Left lobe of liver (tissue), 2 donors: Measurements from ENCODE around the gene SCGB3A1. TPM values are rescaled to one million over a fixed set of nuclear protein-coding genes. Genes with fewer than 3 reads are reported as not detected.
A peak's percentile ranks its signal among the peaks of the same experiment; 100 is the strongest.

ENCODE experiments used
- ATAC-seq: fragments of 200-7000 bp; cut with Tn5 transposase; one replicate; pipeline ENCODE4 v1.9.1; 2020; ENCODE audit warnings: mild to moderate bottlenecking, moderate library complexity
- DNase-seq: peaks from one replicate; pipeline ENCODE4 v3.0.0-alpha.2; 2020; ENCODE audit warnings: low spot score
- total RNA-seq: library from RNA; stranded (reverse); gene quantifications from one replicate; pipeline ENCODE4 v1.2.1, GENCODE V29; 2021
- donor health status: DM: no; HTN: no; CAD: no; lungs with moderate emphysema.
- donor health status: DM: no; HTN: yes; CAD: no.

Gene SCGB3A1
- total RNA-seq, 1 donor from 2014 or later: 0.93 TPM

DNA sequence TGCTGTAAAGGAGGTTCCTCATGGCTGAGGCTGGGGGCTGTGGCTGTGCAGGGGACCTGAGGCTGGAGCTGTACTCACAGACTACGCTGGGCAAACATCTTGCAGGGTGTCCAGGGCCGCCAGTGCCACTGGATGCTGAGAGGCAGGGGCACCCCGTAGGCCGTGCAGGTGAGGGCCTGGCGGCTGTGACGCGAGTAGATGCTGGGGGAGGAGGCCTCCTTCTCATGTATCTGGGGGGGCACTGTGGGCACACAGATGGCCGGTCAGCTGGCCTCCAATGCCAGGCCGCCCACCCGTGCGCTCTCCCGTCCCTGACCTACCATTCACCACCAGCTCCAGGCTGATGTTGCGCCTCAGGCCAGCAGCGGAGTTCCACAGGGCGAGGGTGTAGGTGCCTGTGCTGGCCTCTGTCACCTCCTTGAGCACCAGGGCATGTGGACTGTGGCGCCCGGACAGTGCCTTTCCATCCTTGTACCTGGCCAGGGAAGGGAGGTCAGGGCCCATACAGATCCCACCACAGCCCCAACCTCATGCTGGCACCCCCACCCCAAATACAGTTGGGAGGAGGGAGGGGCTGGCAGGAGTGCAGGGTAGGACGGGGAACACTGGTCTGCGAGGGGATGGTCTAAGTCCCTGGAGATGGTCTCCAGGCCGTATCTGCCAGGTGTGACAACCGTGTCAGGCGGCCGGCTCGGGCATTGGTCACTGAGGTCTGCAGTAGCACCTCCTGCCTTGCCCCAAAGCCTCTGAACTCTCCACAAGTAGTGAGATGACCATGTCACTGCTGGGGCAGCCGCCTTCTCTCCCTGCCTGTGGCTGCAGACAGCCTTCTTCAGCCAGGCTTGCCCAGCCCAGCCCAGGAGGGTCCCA, 34.7 kb upstream of the SCGB3A1 start:
- DNase-seq: no peak
- ATAC-seq: no peak

DNA sequence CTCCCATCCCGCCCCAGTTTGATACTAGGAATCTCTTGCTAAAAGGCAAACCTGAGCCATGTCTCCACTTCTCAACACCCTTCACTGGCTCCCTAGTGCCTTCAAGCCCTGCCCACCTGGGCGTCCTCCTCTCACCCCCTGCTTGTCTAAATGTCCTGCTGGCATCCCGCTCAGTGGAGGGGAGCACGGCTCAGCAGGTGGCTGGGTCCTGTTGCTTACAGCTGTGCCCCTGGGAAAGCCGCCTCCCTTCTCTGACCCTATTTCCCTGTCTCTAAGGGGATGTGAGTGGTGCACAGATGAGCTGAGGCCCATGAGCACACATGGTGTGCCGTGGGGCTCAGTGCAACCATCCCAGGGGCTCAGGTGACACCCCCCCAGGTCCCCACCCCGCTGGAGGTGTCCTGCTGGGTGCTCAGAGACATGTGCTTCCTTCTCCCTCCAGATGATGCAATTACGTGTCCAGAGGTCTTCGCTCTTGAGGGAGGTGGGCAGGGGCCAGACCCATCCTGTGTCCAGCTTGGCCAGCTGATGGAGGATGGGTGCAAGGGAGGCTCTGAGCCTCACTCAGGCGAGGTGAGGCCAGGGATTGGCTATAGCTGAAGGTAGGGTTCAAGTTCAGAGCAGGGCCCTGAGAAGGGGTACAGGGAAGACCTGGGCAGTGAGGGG, 34.0 kb upstream of the SCGB3A1 start:
- ATAC-seq (no peak), DNase-seq (no peak)

DNA sequence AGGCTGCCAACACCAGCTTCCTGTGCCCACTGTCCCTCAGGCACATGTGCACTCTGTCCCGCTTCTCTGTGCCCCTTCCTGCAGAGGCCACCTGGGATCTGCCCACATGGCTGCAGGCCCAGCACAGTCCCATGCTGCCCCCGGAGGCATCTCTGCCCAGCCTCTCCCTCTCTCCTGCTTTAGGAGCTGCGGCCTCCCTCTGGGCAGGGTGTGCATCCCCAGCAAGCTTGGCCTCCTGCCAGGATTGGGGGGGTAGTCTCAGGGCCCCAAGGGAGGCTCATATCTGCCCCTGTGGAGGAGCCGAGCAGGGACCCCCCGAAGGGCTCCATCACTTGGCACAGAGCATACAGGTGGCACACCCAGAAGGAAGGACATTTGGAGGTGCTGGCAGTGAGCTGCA, 33.3 kb upstream of the SCGB3A1 start:
- ATAC-seq (no peak), DNase-seq (no peak)

DNA sequence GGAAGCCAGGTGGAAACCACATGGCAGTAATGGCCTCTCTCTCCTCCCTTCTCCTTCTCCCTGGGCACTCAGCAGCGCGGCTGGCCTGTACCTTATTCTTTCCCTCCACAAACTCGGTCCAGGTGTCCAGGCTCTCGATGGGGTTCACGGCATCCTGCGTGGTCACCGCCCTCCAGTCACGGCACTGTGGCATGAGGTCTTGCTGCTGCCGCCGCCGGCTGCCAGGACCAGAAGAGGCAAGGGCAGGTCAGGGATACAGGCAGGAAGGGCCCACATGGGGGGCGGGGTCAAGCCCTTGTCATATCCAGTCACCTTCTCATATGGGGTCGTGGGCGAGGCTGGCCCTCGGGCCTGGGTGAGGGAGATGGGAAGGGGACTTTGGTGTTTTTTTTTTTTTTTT, 32.5 kb upstream of the SCGB3A1 start:
- DNase-seq: no peak

DNA sequence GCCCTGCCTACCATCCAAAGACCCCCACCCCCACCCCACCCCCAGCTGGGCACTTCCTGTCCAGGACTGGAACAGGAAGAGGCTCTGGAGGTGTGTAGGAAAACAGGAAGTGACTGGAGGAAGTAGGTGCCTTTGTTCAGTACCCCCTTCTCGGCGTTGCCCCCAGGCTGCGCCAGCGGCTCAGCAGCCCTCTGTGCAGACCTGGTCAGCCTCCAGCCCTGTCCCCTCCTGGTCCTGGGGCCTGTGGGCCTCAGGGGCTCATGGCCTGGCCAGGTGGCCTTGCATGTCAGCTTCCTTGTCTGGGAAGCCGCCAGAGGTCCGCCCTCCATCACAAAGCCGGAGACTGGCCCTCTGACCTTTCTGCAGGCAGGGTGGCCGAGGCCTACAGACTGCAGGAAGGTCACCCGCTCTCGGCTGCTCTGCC, 32.1 kb upstream of the SCGB3A1 start:
- no peak for DNase-seq
- peak; percentile 10 for ATAC-seq

More for the DNA sequence above, 32.5 kb upstream of the SCGB3A1 start:
- no peak for ATAC-seq

DNA sequence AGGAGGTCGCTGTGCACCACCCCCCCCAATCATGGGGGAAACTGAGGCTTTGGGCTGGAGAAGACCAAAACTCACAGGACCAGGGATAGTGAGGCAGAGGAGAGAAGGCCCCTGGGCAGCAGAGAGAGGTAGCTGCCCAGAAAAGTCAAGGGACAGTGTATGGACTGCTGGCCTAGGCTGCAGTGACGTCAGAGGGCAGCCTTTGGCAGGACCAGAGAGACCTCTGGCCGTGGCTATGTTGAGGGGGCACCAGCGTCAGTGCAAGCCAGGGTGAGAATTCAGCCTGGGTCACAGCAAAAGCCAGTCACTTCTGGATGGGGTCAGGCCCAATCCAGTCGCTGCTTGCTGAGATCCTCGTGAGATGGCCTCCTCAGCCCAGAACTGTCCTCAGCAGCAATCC, 31.6 kb upstream of the SCGB3A1 start:
- DNase-seq: no peak
- no peak for ATAC-seq

DNA sequence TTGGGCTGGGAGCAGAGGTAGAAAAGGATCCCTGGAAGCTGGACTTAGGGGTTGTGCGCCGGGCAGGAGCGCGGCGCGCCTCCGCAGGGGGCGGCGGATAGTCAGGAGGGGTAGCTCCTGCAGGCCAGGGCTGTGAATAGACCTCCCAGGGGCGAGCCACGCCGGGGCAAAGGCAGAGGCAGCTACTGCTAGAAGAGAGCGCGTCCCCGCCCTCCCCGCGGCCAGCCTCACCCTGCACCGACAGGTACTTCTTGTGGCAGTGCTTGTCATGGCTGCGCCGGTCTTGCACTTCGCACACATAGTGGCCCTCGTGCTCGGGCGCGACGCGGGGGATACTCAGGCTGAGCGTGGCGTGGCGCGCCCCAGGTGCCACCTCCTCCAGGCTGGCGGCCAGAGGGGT, 30.0 kb upstream of the SCGB3A1 start:
- DNase-seq (no peak), ATAC-seq (no peak)

DNA sequence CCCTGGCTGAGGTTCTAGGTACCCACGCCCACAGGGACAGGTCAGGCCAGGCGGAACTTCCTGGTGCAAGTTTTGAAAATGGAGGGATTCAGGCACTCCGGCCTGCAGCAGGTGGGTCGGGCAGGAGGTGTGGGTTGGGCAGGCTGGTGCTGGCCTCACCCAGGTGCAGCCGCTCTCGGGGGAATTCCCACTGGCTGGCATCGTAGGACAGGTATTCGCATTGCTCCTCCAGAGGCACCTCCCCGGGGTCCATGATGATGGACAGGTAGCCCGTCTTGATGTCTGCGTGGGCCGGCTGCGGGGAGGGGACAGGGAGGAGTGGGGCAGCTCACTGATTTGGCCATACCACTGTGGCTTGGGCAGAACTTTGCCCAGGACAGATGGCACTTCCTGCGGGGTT, 28.7 kb upstream of the SCGB3A1 start:
- ATAC-seq (no peak), DNase-seq (no peak)

DNA sequence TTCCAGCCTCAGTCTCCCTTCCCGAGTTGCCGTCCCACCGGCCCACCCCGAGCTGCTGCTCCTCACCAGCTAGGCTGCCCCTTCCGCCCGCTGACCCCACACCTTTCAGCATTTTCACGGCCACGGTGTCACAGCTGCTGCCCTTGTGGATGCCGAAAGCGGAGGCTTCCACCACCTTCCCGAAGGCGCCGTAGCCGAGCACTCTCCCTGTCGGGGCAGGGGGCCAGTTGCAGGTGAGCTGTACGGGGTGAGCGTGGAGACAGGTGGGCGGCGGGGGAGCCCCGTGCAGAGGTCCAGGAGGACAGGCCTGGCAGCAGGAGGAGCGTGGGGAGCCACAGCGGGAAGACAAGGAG, 28.2 kb upstream of the SCGB3A1 start:
- ATAC-seq: no peak
- DNase-seq: no peak

DNA sequence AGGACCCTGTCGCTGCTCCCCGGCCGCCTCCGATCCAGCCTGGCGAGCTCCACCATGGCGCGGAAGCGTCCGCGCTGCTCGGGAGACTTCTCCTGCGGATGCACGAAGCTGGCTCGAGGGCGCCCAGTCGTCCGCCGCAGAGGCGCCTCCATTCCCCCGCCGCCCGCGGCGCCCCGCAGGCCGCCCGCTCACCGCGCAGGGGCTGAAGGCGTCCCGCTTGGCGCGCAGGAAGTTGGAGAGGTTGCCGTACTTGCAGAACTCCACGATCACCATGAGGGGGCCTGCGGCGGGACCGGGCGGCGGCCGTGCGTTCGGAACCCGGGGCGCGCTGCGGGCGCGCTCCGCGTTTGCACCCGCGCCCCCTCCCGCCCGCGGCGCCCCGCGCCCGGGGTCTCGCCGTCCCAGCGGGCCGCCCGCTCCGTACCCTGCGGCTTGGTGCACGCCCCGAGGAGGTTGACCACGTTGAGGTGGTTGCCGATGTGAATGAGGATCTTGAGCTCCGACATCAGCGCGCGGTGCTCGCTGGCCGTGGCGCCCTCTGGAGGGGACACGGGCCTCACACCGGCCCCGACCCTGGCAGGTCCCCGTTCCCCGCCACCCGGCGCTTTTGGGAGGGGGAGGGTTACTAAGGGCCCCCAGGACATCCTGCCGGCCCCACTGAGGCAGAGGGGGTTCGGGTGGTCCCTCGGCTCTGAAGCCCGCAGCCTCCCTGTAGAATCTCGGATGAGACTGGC, 27.7 kb upstream of the SCGB3A1 start:
- no peak for ATAC-seq
- DNase-seq: no peak

DNA sequence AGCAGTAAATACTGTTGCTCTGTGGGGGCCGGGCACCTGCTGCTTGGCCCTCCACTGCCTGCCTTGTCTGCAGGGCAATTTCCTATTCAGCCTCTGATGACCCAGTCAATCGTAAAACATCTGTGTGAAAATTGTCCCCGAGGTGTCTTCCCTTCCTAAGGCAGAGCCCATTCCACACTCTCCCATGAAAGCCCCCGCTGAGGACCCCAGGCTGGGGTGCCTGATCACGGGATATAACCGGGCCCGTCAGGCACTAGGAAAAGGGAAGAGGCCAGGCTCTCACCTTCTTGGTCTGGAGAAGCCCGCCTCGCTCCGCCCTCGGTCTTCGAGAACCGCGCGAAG, 27.2 kb upstream of the SCGB3A1 start:
- no peak for ATAC-seq
- no peak for DNase-seq

DNA sequence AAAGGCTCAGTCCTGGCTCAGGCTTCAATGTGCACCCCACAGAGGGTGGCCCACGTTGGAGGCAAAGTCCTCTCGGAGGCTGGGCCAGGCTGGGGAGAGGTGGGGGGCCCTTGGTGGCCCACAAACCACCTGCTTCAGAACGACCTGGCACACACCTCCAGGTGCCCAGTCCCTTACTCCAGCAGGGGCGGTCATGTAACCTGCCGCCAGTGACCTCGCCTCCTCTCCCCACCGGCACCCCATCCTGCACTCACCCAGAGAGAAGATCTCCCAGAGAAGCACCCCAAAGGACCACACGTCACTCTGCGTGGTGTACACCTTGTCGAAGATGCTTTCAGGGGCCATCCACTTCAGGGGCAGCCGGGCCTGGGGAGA, 22.5 kb upstream of the SCGB3A1 start:
- DNase-seq (no peak), ATAC-seq (no peak)

DNA sequence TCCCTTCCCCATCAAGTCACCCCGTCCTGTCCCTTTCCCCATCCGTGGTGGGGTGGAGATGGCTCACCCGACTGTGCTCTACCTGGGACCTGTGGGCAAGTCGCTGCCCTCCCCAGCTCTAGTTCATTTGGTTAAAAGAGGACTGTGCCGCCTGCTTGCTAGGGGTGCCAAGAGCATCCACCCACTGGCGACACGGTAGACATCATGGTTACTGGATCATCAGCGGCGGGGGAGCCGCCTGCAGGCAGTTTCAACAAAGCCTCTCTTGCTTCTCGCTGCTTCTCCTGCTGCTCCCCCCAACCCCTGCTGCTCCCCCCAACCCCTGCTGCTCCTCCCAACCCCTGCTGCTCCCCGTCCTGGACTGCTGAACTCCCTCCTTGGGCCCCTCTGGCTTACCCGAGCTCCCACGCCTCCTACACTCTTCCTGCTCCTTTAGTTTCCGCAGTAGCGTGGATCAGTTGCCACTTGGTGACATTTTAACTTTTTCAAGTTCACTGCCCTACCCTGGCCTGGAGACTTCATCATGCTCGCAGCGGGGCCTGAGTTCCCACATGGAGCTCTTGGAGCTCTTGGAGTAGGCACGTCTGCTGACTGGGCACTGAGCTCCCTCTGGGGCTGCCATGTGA, 22.0 kb upstream of the SCGB3A1 start:
- no peak for ATAC-seq

DNA sequence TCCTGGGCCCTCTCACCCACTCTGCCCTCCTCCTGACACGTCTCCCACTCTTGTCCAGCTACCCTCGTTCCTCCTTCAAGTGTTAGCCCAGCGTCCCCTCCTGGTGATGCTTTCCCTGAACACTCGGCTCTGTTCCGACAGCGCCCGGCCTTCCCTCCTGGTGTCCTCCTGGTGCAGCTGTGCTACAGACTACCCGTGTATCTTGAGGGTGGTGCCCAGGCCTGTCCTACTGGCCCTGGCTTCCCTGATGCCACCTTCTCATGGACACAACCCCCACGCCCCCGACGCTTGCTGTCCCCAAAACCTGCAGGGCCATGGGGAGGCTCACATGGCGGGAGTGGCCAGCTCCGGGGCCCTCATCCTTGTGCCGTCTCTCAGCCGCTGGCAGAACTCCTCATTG, 21.4 kb upstream of the SCGB3A1 start:
- no peak for DNase-seq
- ATAC-seq: no peak

More for the DNA sequence above, 22.0 kb upstream of the SCGB3A1 start:
- no peak for DNase-seq

DNA sequence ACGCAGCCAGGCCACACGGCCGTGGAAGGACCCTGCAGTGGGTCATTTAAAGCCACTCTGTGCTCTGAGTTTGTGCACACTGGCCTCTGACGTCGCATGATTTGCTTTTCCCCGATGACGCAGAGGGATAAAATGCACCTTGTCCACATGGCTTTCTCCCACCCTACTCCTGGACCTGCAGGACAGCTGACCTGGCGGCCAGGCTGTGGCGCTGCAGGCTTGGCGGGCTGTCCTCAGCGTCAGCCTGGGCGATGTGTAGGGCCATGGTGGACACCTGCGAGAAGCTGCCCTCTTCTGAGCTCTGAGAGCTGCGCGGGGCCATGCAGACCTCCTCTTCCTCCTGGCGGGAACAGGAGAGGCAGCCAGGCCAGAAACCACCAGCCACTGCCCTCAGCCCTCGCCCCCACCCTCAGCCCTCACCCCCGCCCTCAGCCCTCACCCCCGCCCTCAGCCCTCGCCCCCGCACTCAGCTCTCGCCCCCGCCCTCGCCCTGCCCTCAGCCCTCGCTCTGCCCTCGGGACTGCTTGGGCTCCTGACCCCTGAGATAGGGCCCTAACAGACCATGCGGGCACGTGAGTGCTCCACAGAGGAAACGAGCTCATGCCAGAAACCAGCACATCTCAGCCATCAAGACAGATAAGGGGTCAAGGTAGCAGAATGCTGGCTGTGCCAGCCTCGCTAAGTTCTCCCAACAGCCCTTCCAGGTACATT, 20.0 kb upstream of the SCGB3A1 start:
- ATAC-seq (peak; percentile 9), DNase-seq (no peak)

DNA sequence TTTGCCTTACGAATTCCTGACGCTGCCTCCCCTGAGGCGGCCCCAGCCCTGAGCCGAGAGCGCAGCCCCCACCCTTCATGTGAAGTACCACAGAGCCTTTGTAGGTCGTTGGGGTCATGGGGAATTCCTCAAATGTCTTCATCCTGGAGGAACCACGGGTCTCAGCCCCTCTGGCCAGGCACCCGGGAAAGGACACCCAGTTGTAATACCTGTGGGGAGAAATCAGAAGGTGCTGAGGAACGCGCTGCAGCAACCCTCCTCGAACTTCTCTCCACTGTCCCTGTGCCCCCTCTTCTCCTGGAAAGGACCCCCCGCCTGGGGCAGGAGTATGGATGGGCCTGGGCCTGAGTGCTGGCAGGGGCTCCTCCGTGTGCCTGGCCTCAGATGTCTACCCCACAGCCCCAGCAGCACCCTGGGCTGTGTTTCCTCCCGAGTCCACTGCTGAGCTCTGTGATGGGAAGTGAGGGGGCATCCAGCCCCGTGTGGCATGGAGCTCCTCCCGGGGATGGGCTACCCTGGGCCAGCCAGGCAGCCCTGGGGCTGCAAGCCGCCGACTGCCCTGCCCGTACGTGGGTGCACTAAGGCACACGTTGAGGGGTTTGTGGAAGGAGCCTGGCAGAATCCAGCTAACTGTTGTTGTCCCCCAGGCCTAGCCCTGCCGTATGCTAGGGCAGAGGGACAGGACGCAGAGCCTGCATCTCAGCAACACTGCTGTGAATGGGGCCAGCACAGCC, 18.7 kb upstream of the SCGB3A1 start:
- DNase-seq (no peak), ATAC-seq (no peak)

DNA sequence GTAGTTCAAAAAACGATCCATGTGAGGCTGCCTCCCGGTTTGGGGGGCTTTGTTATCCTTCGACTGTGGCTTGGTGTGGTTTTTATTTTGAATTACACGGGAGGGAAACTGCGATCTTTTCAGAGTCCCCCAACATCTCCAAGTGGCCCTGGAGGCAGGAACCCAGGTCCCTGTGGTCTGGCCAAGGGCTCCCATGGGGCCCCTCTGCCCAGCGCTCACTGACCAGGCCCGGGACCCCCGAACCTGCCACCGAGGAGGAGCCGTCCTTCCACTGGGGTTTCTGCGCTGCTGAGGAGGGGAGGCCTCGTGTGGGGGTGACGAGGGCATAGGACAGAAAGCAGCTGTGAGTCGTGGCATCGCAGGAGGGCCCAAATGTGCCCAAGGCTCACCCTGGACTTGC, 18.1 kb upstream of the SCGB3A1 start:
- ATAC-seq (no peak), DNase-seq (no peak)

DNA sequence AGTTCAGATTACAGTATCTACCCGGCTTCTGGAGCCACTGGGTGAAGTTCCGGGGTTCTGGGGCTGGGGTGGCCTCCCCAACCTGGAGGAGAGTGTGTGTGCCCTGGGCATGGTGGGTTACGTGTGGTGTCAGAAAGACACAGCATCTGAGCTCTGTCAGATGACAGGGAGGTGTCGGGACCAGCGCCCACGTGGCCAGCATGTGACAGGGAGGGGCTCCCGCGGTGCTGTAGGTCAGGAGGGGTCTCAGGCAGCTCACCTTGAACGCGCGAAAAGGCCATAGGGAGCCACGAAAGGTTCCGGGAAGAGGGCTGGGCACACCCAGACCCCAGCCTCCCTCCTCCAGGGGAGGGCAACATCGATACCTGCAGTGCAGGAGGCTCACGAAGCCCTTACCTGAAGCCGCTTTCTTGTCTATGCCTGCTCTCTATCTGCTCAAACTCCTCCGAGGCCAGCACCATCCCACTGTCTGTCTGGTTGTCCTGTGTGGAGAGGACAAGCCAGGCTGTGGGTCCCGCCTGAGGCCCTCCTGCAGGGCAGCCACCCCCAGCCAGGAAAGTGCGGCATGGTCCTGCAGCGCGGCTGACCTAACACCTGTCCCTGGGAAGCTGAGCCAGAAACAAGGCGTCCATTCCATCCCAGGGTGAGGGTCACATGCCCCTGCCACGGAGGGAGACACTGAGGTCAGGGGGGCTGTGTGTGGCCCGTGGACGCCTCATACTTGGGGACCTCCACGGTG, 17.4 kb upstream of the SCGB3A1 start:
- ATAC-seq (no peak), DNase-seq (no peak)

DNA sequence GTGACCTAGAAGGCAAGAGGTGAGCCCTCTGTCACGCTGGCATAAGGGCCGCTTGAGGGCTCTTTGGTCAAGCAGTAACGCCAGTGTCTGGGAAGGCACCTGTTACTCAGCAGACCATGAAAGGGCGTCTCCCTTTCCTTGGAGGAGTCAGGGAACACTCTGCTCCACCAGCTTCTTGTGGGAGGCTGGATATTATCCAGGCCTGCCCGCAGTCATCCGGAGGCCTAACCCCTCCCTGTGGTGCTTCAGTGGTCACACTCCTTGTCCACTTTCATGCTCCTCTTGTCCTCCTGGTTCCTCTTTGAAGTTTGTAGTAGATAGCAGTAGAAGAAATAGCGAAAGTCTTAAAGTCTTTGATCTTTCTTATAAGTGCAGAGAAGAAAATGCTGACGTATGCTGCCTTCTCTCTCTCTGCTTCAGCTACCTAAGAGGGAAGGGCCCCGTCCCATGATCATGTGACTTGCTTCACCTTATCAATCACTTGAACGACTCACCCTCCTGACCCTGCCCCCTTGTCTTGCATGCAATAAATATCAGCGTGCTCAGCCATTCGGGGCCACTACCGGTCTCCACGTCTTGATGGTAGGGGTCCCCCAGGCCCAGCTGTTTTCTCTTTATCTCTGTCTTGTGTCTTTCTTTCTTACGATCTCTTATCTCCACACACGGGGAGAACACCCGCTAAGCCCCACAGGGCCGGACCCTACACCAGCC, 16.7 kb upstream of the SCGB3A1 start:
- no peak for DNase-seq
- ATAC-seq: no peak
